ENCODE results near the gene CROCC2. TPM values are rescaled to one million over a fixed set of nuclear protein-coding genes. Genes with fewer than 3 reads are reported as not detected.

The CROCC2 gene
- polyA plus RNA-seq, 1 donor from 2014 or later: not detected

DNA sequence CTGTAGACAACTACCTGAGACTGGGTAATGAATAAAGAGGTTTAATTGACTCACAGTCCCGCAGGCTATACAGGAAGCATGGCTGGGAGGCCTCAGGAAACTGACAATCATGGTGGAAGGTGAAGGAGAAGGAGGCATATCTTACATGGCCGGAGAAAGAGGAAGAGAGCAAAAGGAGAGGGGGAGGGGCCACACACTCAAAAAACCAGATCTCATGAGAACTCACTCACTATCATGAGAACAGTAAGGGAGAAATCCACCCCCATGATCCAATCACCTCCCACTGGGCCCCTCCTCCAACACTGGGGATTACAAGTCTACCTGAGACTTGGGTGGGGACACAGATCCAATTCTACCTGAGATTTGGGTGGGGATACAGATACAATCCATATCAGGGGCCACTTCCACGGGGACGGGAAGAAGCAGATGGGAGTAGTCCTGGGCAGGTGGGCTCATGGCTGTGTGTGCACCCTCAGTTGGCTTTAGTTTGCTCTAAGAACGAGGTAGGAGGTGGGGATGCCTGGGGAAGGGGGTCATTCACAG, 20.0 kb upstream of the CROCC2 start:
- peaks cover 0 to 2% (median 0%) of the 10 kb centered on the region in 3 donors for H3K9me3 Mint-ChIP-seq
- no peak overlapping the region for H3K4me3 Mint-ChIP-seq
- no peak overlapping the region for H3K27ac Mint-ChIP-seq
- peaks cover 6% of the 10 kb centered on the region for H3K27me3 Mint-ChIP-seq
- H3K4me1 Mint-ChIP-seq: peaks cover 0 to 3% (median 0%) of the 10 kb centered on the region in 3 donors
- H3K36me3 Mint-ChIP-seq: no peaks in the 10 kb centered on the region

DNA sequence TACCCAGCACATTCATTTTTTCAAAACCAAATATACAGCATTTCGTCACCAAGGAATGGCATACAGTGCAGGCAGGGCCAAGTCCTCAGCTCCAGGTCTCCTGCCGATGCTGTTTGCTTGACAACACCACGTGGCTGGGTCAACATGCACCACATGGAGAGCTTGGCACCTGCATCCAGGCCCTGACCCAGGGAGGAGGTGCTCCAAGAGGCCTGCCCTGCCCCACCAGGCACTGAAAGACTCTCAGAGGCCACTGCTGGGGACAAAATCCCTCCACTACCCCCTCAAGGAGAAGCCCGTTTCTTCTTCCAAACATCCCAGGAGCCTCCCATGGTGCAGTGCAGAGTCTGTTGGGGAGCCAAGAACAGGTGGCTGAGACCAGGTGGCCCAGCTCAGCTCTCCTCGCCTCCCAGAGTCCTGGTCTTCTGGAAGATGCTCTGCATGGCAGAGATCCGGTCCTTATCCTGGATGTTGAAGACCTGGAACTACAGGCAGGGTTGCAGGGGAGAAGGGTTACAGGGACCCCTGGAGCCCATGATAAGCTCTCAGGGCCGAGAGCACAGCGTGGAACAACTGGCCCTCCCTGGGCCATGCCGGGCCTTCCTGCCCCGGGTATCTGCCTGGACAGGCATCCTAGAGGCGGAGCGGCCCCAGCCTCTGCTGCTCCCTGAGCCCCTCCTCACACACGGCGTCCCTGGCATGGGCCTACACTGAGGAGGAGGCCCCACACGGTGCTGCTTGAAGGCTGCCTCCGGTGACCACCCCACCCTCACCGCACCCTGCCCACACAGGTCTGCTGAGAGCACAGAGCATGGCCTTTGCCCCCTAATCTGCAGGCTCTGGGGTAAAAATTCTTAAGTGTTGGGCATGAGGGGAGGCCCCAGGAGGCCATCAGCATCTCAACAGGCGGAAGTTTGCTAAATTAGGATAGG, 19.2 kb upstream of the CROCC2 start:
- H3K9me3 Mint-ChIP-seq: peaks cover 0 to 2% (median 0%) of the 10 kb centered on the region in 3 donors
- no peak overlapping the region for H3K4me3 Mint-ChIP-seq
- H3K36me3 Mint-ChIP-seq: no peaks in the 10 kb centered on the region
- H3K27me3 Mint-ChIP-seq: peaks cover 6% of the 10 kb centered on the region
- no peak overlapping the region for H3K27ac Mint-ChIP-seq
- H3K4me1 Mint-ChIP-seq: peaks cover 0 to 3% (median 0%) of the 10 kb centered on the region in 3 donors

DNA sequence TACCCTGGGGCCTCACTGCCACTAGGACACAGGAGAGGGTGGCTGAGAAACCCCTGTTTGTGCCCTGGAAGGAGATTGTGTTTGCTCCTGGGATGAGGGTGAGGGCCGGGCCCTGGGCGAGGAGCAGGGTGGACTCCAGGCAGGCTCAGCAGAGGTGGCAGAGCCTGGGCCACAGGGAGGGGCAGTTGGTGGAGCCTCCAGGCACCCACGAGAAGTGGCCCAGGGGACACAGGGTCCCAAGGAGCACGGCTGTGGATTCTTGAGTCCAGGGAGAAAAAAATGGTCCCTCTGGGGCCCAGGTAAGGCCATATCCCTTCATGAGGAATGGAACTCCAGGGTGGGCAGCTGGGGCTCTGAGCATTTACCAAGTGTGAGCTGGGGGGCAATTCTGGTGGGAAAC, 18.5 kb upstream of the CROCC2 start:
- Mint-ChIP-seq H3K27me3 (peaks cover 6% of the 10 kb centered on the region), H3K36me3 (no peaks in the 10 kb centered on the region), H3K27ac (no peak overlapping the region), H3K9me3 (peaks cover 0 to 2% (median 0%) of the 10 kb centered on the region in 3 donors), H3K4me1 (peaks cover 0 to 3% (median 0%) of the 10 kb centered on the region in 3 donors), H3K4me3 (no peak overlapping the region)

GRCh38 chr2:240888130-240888889, 17.8 kb upstream of the CROCC2 start:
- H3K27ac Mint-ChIP-seq: no peak overlapping the region
- H3K27me3 Mint-ChIP-seq: peaks cover 6% of the 10 kb centered on the region
- no peak overlapping the region for H3K4me3 Mint-ChIP-seq
- peaks cover 0 to 3% (median 0%) of the 10 kb centered on the region in 3 donors for H3K4me1 Mint-ChIP-seq
- no peaks in the 10 kb centered on the region for H3K36me3 Mint-ChIP-seq
- H3K9me3 Mint-ChIP-seq: peaks cover 0 to 2% (median 0%) of the 10 kb centered on the region in 3 donors

GRCh38 chr2:240888890-240889573, 17.1 kb upstream of the CROCC2 start:
- H3K36me3 Mint-ChIP-seq: no peaks in the 10 kb centered on the region
- peaks cover 0 to 2% (median 0%) of the 10 kb centered on the region in 3 donors for H3K9me3 Mint-ChIP-seq
- peaks cover 0 to 4% (median 0%) of the 10 kb centered on the region in 3 donors for H3K4me1 Mint-ChIP-seq
- no peak overlapping the region for H3K27ac Mint-ChIP-seq
- peaks cover 6% of the 10 kb centered on the region for H3K27me3 Mint-ChIP-seq
- no peak overlapping the region for H3K4me3 Mint-ChIP-seq

- peaks cover 0 to 2% (median 0%) of the 10 kb centered on the region in 3 donors for H3K9me3 Mint-ChIP-seq
- no peak overlapping the region for H3K27ac Mint-ChIP-seq
- peaks cover 0 to 4% (median 0%) of the 10 kb centered on the region in 3 donors for H3K4me1 Mint-ChIP-seq
- H3K36me3 Mint-ChIP-seq: no peaks in the 10 kb centered on the region
- H3K4me3 Mint-ChIP-seq: no peak overlapping the region
- peaks cover 6% of the 10 kb centered on the region for H3K27me3 Mint-ChIP-seq
Measured at GRCh38 chr2:240889601-240890560, 16.3 kb upstream of the CROCC2 start.

GRCh38 chr2:240890691-240891090, 15.4 kb upstream of the CROCC2 start:
- Mint-ChIP-seq H3K27ac (no peak overlapping the region), H3K4me1 (peaks cover 0 to 4% (median 0%) of the 10 kb centered on the region in 3 donors), H3K36me3 (no peaks in the 10 kb centered on the region), H3K4me3 (no peak overlapping the region), H3K9me3 (no peaks in the 10 kb centered on the region), H3K27me3 (peaks cover 5% of the 10 kb centered on the region)

DNA sequence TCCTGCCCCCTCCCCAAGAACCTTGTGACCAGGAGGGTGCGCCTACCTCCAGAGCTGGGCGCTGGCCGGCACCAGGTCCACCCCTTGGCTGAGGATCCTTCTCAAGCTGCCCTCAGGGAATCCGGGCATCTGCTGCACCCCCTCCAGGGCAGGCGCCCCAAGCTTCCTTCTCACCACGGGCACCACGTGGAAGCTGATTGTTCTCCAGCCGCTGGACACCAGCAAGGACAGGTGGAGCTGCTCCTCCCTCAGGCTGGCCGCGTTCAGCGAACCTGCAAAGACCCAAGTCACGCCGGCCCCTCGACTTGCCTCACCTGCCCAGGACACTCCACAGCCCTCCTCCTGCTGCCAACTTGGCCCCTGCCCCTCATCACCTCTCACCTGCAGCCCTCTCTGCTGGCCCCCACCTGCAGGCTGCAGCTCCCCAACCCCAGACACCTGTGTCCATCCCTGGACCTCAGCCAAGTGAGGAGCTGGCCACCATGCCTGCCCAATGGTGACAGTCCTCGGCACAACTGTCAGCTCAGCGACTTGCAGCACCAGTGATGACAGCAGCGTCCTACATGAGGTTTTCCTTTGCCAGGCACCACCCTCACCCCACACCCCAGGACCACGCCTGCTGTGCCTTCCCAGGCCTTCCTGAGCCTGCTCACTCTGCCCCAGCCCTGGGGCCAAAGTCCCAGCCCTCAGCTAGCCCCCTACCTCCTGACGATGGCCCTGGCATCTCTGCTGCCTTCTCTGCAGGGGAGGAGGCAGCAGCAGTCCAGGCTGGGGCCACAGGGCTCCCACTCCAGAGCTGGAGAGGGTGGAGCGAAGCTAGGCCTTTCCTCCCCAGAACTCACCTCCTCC, 14.4 kb upstream of the CROCC2 start:
- no peaks in the 10 kb centered on the region for H3K36me3 Mint-ChIP-seq
- H3K4me3 Mint-ChIP-seq: no peak overlapping the region
- H3K9me3 Mint-ChIP-seq: no peaks in the 10 kb centered on the region
- no peak overlapping the region for H3K27ac Mint-ChIP-seq
- peaks cover 0 to 2% (median 0%) of the 10 kb centered on the region in 3 donors for H3K4me1 Mint-ChIP-seq
- H3K27me3 Mint-ChIP-seq: peaks cover 2% of the 10 kb centered on the region

GRCh38 chr2:240892356-240892755, 13.8 kb upstream of the CROCC2 start:
- Mint-ChIP-seq H3K27ac (no peak overlapping the region), H3K4me1 (peaks cover 0 to 2% (median 0%) of the 10 kb centered on the region in 3 donors), H3K9me3 (no peaks in the 10 kb centered on the region), H3K36me3 (no peaks in the 10 kb centered on the region), H3K27me3 (peaks cover 2% of the 10 kb centered on the region), H3K4me3 (no peak overlapping the region)

DNA sequence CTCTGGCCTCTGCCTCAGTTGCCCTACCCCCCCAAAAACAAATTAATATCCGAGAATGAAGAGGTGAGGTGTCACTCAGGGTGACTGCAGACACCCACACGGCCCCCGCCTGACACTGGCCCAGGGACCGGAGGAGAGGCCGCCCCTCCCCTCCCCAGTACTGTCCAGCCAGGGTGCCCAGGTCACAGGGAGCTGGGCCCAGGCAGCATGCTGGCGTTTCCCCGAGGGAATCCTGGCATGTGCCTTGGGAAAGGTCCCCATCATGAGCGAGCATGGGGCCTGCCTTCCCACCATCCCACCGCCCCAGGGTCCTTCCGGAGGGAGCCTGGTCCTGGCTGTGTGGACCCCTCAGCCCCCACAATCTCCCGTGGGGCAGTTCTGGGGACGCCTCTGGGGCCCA, 13.2 kb upstream of the CROCC2 start:
- Mint-ChIP-seq H3K27ac (no peak overlapping the region), H3K4me1 (peaks cover 0 to 2% (median 0%) of the 10 kb centered on the region in 3 donors), H3K36me3 (no peaks in the 10 kb centered on the region), H3K4me3 (no peak overlapping the region), H3K27me3 (peaks cover 2% of the 10 kb centered on the region), H3K9me3 (no peaks in the 10 kb centered on the region)

DNA sequence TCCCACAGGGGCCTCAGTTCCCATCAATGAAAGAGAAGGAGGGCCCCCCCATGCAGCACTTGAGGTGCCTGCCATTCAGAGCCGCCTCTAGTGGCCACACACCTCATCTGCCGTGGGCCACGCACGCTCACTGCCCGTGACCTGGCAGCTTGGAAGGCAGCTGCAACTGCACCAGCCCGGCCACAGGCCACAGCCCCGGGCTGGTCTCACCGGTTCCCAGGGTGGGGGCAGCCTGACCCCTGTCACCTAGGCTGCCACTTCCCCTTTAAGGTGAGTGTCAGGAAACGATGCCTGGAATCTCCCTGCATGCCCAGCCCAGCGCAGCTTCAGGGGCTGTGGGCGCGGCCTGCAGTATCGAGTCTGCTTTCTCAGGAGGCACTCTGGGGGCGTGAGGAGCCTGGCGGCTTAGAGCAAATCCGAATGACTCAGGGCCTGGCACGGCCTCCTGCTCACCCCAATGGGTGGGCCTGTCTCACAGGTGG, 12.7 kb upstream of the CROCC2 start:
- Mint-ChIP-seq H3K4me3 (peak overlapping the region in 2 of 4 donors; percentile 32 to 48), H3K27me3 (peaks cover 2% of the 10 kb centered on the region), H3K4me1 (peaks cover 0 to 2% (median 0%) of the 10 kb centered on the region in 3 donors), H3K9me3 (no peaks in the 10 kb centered on the region), H3K27ac (no peak overlapping the region), H3K36me3 (no peaks in the 10 kb centered on the region)

DNA sequence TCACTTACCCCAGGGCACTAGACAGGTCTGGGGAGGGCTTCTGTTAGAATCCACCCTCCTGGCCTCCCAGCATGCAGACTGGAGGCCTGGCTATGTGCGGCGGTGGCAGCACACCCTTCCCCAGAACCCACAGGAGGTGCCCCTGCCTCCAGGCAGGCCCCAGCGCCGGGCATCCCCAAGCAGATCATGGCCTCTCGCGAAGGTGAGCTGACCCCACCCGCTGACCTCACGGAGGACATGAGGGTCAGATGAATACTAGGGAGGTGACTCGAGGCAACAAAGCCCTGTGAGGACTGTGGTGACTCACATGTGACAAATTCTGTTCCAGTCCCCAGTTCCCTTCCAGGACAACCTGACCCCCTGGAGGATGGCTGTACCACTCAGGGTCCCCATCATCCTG, 12.1 kb upstream of the CROCC2 start:
- Mint-ChIP-seq H3K4me1 (peaks cover 0 to 2% (median 0%) of the 10 kb centered on the region in 3 donors), H3K27ac (no peak overlapping the region), H3K27me3 (peaks cover 2% of the 10 kb centered on the region), H3K36me3 (no peaks in the 10 kb centered on the region), H3K4me3 (no peak overlapping the region), H3K9me3 (no peaks in the 10 kb centered on the region)

All from IgD-negative memory B cell (primary cell).